A549 (cell line): Measurements from ENCODE around the gene TM9SF4.

Experiments
- CEBPB ChIP-seq, 2 experiments: fragments of >200 bp in 1 of 2; sonication (Bioruptor Twin) in 1 of 2; formaldehyde crosslinking in 1 of 2; IDR thresholded peaks; 2 replicates each; pipeline ENCODE4 v1.6.1; 2012 to 2016
- EP300 ChIP-seq, 2 experiments: fragments of >200 bp; sonication (Bioruptor Twin); formaldehyde crosslinking; IDR thresholded peaks; 2 replicates in 1 of 2; 3 replicates in 1 of 2; pipeline ENCODE4 v1.6.1; 2016 to 2017
- FOSB ChIP-seq: fragments of 250-450 bp; sonication (Bioruptor Pico); IDR thresholded peaks from 2 replicates; pipeline ENCODE4 v1.5.0; 2020; ENCODE audit warnings: mild to moderate bottlenecking, moderate library complexity
- FOSL2 ChIP-seq, 2 experiments: fragments of 450-650 bp in 1 of 2; fragments of >200 bp in 1 of 2; sonication (Bioruptor Twin) in 1 of 2; formaldehyde crosslinking; IDR thresholded peaks; 2 replicates each; pipeline versions ENCODE4 v1.5.0 to v1.6.1; 2016 to 2020; ENCODE audit warnings: mild to moderate bottlenecking in 1 of 2, moderate library complexity in 1 of 2
- HDAC2 ChIP-seq: fragments of 200-600 bp; sonication (generic); IDR thresholded peaks from 2 replicates; pipeline ENCODE4 v1.6.1; 2016
- KDM5A ChIP-seq: fragments of 200-600 bp; sonication (generic); IDR thresholded peaks from 2 replicates; pipeline ENCODE4 v1.6.1; 2016; ENCODE audit warnings: antibody characterized with exemption, mild to moderate bottlenecking
- POLR2A ChIP-seq: IDR thresholded peaks from 2 replicates; pipeline ENCODE4 v1.6.1; 2012; ENCODE audit warnings: mild to moderate bottlenecking, low read length
- POLR2AphosphoS2 ChIP-seq: conservative IDR thresholded peaks from 2 replicates; pipeline ENCODE4 v1.6.1; 2012; ENCODE audit warnings: low read length, improper control_type of control experiment, inconsistent platforms
- RAD21 ChIP-seq, 2 experiments: fragments of >200 bp in 1 of 2; sonication (Bioruptor Twin) in 1 of 2; formaldehyde crosslinking in 1 of 2; IDR thresholded peaks in 1 of 2; conservative IDR thresholded peaks in 1 of 2; 2 replicates in 1 of 2; 3 replicates in 1 of 2; pipeline ENCODE4 v1.6.1; 2012 to 2018; ENCODE audit warnings: inconsistent platforms in 1 of 2
- SMC3 ChIP-seq: fragments of >200 bp; sonication (Bioruptor Twin); formaldehyde crosslinking; IDR thresholded peaks from 3 replicates; pipeline ENCODE4 v1.6.1; 2018; ENCODE audit warnings: inconsistent platforms
- TF ChIP-seq, protein P1 (sequence below): fragments of 200-600 bp; sonication (generic); IDR thresholded peaks from 2 replicates; pipeline ENCODE4 v1.6.1; 2016; ENCODE audit warnings: antibody characterized with exemption, mild to moderate bottlenecking, moderate library complexity
- TF ChIP-seq, protein P2 (sequence below): fragments of >200 bp; sonication (Bioruptor Twin); formaldehyde crosslinking; IDR thresholded peaks from 3 replicates; pipeline ENCODE4 v1.5.1; 2016

DNA sequence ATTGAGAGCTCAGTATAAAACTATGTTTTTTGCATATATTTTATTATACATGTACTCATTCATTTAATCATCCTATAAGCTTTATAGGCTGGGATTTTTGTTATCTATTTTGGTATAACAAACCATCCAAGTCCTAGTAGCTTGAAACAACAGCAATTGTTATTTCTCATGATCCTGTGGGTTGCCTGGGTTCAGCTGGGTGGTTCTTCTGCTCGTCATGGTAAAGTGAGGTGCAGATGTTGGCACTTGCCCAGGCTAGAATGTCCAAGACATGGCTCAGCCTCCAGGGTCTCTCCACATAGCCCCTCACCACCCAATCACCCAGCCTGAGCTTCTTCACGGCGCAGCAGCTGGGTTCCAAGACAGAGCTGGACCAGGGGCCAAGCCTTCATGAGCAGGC lies 20.8 kb upstream of the TM9SF4 start:
- TF ChIP-seq CEBPB (IDR thresholded peaks at IDR 0.05): no peak
- TF ChIP-seq, protein P1, sequence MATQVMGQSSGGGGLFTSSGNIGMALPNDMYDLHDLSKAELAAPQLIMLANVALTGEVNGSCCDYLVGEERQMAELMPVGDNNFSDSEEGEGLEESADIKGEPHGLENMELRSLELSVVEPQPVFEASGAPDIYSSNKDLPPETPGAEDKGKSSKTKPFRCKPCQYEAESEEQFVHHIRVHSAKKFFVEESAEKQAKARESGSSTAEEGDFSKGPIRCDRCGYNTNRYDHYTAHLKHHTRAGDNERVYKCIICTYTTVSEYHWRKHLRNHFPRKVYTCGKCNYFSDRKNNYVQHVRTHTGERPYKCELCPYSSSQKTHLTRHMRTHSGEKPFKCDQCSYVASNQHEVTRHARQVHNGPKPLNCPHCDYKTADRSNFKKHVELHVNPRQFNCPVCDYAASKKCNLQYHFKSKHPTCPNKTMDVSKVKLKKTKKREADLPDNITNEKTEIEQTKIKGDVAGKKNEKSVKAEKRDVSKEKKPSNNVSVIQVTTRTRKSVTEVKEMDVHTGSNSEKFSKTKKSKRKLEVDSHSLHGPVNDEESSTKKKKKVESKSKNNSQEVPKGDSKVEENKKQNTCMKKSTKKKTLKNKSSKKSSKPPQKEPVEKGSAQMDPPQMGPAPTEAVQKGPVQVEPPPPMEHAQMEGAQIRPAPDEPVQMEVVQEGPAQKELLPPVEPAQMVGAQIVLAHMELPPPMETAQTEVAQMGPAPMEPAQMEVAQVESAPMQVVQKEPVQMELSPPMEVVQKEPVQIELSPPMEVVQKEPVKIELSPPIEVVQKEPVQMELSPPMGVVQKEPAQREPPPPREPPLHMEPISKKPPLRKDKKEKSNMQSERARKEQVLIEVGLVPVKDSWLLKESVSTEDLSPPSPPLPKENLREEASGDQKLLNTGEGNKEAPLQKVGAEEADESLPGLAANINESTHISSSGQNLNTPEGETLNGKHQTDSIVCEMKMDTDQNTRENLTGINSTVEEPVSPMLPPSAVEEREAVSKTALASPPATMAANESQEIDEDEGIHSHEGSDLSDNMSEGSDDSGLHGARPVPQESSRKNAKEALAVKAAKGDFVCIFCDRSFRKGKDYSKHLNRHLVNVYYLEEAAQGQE: no peak
- TF ChIP-seq, protein P2, sequence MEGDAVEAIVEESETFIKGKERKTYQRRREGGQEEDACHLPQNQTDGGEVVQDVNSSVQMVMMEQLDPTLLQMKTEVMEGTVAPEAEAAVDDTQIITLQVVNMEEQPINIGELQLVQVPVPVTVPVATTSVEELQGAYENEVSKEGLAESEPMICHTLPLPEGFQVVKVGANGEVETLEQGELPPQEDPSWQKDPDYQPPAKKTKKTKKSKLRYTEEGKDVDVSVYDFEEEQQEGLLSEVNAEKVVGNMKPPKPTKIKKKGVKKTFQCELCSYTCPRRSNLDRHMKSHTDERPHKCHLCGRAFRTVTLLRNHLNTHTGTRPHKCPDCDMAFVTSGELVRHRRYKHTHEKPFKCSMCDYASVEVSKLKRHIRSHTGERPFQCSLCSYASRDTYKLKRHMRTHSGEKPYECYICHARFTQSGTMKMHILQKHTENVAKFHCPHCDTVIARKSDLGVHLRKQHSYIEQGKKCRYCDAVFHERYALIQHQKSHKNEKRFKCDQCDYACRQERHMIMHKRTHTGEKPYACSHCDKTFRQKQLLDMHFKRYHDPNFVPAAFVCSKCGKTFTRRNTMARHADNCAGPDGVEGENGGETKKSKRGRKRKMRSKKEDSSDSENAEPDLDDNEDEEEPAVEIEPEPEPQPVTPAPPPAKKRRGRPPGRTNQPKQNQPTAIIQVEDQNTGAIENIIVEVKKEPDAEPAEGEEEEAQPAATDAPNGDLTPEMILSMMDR: no peak
- no peak for TF ChIP-seq FOSL2 (IDR thresholded peaks at IDR 0.05)
- TF ChIP-seq FOSL2 (CRISPR knock-in tag; IDR thresholded peaks at IDR 0.05): no peak
- TF ChIP-seq POLR2A: no peak
- no peak for TF ChIP-seq FOSB
- TF ChIP-seq RAD21 (conservative IDR thresholded peaks at IDR 0.05 in 1 of 2, IDR thresholded peaks at IDR 0.05 in 1 of 2): no peak
- no peak for TF ChIP-seq HDAC2
- no peak for TF ChIP-seq POLR2AphosphoS2
- TF ChIP-seq EP300 (IDR thresholded peaks at IDR 0.05): no peak
- TF ChIP-seq KDM5A: no peak
- no peak for TF ChIP-seq SMC3
